Kidney epithelial cell (primary cell): ENCODE results near the gene PPDPF. TPM values are rescaled to one million over a fixed set of nuclear protein-coding genes. Genes with fewer than 3 reads are reported as not detected.

Experiments
- DNase-seq: peaks from one replicate; pipeline ENCODE4 v3.0.0-alpha.2; 2010; ENCODE audit warnings: low read depth
- H3K27me3 ChIP-seq: 2 replicates; pipeline ENCODE4 v1.6.0; 2011; ENCODE audit warnings: low read length; ENCODE audit not compliant: control insufficient read depth, insufficient read depth
- H3K36me3 ChIP-seq: 2 replicates; pipeline ENCODE4 v1.5.1; 2011; ENCODE audit warnings: low read length; ENCODE audit not compliant: control insufficient read depth, insufficient read depth
- H3K4me3 ChIP-seq: 2 replicates; pipeline ENCODE4 v1.5.1; 2011; ENCODE audit warnings: low read depth, mild to moderate bottlenecking, control low read depth, low read length
- total RNA-seq: library from RNA; depleted of rRNA; stranded (reverse); fragments of >200 nt; gene quantifications from 2 replicates; pipeline ENCODE4 v1.2.3, GENCODE V29; 2015
- TF ChIP-seq, protein P1 (sequence below): IDR thresholded peaks from 2 replicates; pipeline ENCODE4 v1.5.1; 2011; ENCODE audit warnings: mild to moderate bottlenecking, moderate library complexity, low read length, control low read depth, inconsistent platforms; ENCODE audit not compliant: insufficient read depth, poor library complexity, severe bottlenecking

Gene PPDPF
- total RNA-seq, 1 donor from 2014 or later: 114 TPM

DNA sequence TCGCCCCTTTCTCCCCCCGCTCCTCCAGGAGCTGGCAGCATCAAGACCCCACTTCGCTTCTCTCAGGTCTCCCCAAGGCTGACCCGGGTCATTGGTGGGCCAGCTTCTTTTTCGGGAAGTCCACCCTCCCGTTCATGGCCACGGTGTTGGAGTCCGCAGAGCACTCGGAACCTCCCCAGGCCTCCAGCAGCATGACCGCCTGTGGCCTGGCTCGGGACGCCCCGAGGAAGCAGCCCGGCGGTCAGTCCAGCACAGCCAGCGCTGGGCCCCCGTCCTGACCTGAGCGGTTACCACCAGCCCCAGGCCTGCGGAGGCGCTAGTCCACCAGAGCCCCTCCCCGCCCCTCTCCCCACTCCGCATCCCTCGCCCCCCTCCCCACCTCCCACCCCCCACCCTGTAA is 1.0 kb downstream of the PPDPF start:
- no peak for DNase-seq
- peaks cover 2% of the 10 kb centered on the region for H3K27me3 ChIP-seq
- TF ChIP-seq, protein P1, sequence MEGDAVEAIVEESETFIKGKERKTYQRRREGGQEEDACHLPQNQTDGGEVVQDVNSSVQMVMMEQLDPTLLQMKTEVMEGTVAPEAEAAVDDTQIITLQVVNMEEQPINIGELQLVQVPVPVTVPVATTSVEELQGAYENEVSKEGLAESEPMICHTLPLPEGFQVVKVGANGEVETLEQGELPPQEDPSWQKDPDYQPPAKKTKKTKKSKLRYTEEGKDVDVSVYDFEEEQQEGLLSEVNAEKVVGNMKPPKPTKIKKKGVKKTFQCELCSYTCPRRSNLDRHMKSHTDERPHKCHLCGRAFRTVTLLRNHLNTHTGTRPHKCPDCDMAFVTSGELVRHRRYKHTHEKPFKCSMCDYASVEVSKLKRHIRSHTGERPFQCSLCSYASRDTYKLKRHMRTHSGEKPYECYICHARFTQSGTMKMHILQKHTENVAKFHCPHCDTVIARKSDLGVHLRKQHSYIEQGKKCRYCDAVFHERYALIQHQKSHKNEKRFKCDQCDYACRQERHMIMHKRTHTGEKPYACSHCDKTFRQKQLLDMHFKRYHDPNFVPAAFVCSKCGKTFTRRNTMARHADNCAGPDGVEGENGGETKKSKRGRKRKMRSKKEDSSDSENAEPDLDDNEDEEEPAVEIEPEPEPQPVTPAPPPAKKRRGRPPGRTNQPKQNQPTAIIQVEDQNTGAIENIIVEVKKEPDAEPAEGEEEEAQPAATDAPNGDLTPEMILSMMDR: no peak
- H3K4me3 ChIP-seq: peak overlapping the region; percentile 86
- H3K36me3 ChIP-seq: peaks cover 8% of the 10 kb centered on the region

DNA sequence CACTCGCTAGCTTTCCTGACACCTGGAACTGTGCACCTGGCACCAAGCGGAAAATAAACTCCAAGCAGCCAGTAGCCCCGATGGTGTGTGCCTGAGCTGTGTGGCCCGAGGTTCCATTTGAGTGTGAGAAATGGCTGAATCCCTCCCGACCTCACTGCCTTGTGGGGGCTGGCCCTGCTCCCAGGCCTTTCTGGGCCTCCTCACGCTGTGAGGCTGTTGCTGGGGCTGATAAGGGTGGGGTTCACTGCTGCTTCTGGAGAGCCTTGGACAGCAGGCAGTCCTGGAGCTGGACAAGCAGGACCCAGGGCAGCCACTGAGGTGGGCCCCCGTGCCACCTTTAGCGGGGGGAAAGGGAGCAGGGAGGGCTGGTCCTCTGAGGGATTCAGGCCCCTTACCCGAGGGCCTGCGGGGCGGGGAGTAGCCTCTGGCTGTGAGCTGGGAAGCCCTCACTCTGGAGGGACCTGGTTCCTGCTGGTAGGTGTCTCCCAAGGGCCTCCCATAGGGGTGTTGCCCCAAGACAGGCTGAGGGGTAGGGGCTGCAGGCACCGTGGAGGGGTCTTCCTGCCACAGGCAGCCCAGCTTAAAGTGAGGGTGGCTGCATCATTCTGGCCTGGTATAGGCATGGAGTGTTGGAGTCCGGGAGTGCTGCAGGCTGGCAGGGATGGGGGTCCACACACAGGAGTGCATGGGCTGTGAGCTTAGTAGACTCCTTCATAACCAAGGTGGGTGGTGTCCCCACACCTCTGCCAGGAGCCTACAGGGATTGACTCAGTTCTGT is 1.7 kb downstream of the PPDPF start:
- no peak for DNase-seq
- TF ChIP-seq, protein P1: no peak
- H3K27me3 ChIP-seq: peaks cover 4% of the 10 kb centered on the region
- peaks cover 8% of the 10 kb centered on the region for H3K36me3 ChIP-seq
- H3K4me3 ChIP-seq: peak overlapping the region; percentile 86

DNA sequence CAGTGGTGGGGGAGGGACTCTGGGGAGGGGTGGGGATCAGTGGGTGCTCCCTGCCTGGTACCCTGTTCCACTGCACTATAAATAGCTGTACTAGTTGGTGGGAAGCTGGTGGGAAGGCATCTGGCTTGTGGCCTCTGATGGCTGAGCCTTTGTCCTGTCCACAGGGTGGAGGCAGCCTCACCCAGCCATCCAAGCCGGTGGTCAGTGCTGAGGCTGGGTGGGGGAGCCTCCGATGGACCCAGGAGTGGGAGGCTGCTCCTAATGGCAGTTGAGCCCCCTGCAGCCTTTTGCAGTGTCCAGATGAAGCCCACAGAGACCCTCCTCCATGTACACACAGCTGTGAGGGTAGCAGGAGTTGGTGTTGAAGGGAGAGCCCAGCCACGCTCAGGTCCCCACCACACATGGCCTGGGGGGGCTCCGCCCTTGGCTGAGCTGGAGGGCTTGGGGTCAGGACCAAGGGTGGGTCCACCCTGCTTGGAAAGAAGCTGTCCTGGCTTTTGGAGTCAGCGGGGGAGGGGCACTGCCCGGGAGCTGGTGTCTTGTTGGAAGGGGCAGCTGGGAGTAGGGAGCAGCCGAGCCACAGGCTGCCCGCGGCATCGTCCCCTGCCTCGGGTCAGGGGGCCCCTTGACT is 2.5 kb downstream of the PPDPF start:
- Histone ChIP-seq H3K4me3 (no peak overlapping the region), H3K36me3 (peaks cover 8% of the 10 kb centered on the region), H3K27me3 (peaks cover 4% of the 10 kb centered on the region)
- no peak for DNase-seq
- TF ChIP-seq, protein P1: no peak

DNA sequence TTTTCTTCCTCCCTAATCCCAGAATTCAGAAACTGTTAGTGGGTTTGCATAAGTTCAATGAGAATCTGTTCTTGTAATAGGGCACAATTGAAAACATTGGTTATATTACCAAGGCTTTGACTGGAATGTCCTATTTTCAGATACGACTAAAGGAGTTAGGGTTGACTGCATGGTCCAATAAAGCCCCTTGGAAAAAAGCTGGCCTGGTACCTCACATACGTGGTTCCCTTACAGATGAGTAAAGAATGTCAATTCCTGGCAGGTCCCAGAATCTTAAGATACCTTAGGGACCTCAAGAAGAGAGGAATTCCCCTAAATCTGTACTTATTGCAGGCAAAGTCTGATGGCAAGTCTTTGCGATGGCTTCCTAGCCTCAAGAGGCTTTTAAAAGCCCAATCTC is 4.6 kb downstream of the PPDPF start:
- peaks cover 11% of the 10 kb centered on the region for H3K27me3 ChIP-seq
- TF ChIP-seq, protein P1: no peak
- H3K36me3 ChIP-seq: peaks cover 8% of the 10 kb centered on the region
- H3K4me3 ChIP-seq: no peak overlapping the region
- no peak for DNase-seq

DNA sequence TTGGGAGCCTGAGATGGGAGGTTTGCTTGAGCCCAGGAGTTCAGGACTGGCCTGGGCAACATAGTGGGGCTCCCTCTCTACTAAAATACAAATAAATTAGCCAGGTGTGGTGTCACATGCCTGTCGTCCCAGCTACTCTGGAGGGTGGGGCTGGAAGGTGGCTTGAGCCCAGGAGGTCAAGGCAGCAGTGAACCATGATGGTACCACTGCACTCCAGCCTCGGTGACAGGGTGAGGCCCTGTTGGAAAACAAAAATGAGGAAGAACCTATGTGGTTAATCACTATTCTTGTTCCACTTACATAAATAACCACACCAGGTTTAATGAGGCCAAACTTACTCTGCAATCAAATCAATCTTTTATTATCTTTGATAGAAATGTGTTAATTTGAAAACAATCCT is 5.4 kb downstream of the PPDPF start:
- DNase-seq: no peak
- Histone ChIP-seq H3K4me3 (no peak overlapping the region), H3K36me3 (peaks cover 8% of the 10 kb centered on the region), H3K27me3 (peaks cover 11% of the 10 kb centered on the region)
- TF ChIP-seq, protein P1: no peak

DNA sequence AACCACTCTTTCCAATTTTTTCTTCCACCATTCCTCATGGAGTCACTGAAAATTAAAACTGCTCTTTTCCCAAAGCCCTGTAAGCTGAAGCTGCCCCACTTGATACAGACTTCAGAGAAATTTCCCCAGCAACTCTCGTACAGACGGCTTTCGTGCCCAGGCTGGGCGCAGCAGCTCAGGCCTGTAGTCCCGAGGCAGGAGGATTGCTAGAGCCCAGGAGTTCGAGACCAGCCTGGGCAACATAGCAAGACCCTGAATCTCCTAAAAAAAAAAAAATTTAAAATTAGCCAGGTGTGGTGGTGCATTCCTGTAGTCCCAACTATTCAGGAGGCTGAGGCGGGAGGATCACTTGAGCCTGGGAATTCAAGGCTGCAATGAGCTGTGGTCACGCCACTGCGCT is 6.6 kb downstream of the PPDPF start:
- H3K36me3 ChIP-seq: peaks cover 6% of the 10 kb centered on the region
- DNase-seq: no peak
- TF ChIP-seq, protein P1: no peak
- peaks cover 11% of the 10 kb centered on the region for H3K27me3 ChIP-seq
- no peak overlapping the region for H3K4me3 ChIP-seq
